Measurements from ENCODE around the gene ZBTB7A.

ZBTB7A gene

DNA sequence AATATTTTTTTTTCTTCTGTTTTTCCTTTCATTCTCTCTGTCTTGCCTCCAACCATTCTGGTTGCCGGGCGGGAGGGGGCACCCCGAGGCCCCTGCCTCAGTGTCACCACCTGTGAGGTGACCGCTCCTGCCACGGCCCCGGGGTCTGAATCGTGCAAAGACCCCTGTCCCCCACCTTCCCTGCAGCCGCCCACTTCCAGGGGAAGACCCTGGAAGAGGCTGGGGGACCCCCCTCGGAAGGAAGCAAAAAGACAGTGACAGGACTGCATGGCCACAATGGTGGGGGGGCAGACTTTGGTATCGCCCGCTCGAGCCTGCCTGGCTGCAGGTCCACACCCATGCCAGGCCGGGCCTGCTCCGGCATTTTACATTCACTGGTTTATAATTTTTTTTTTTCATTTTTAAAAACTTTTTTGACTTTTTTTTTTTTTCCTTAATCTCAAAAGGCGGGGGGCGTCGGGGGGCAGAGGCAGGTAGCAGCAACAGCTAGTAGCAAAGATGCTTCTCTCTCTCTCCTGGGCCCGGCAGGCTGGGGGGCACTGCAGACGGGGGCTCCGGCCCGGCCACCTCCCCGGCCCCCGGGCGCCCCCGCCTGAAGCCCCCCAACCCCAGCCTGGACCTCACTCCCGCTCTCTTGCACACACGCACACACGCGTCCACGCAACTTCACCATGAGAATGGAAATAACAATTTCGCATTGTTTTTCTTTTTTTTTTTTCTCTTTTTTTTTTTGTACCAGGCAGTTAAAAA lies 22.6 kb downstream of the ZBTB7A start:
- H2AK5ac ChIP-seq (ENCODE audit: low read length, severe bottlenecking) = no peak overlapping the region
- H3K4me2 ChIP-seq (ENCODE audit: low read length, poor library complexity, severe bottlenecking) = no peak overlapping the region
- no peak overlapping the region for H2BK120ac ChIP-seq (ENCODE audit: low read depth, low read length)
- H3K23ac ChIP-seq (ENCODE audit: low read length in 2 of 2) = no peak overlapping the region
- no peak overlapping the region for H3K9ac ChIP-seq (ENCODE audit: low read length)
- peaks cover 17% of the 10 kb centered on the region for H3K4me1 ChIP-seq (ENCODE audit: control insufficient read depth, insufficient read depth, low read depth, low read length)
- no peak overlapping the region for H2AFZ ChIP-seq (ENCODE audit: low read depth, low read length)
- peaks cover 41 to 71% of the 10 kb centered on the region in 2 experiments for H3K36me3 ChIP-seq (ENCODE audit: control insufficient read depth in 1 of 2, insufficient read depth in 2 of 2, low read depth in 1 of 2, low read length in 2 of 2)
- no peaks in the 10 kb centered on the region for H3K9me3 ChIP-seq (ENCODE audit: control insufficient read depth, low read length)
- DNase-seq = no peak
- H2BK12ac ChIP-seq (ENCODE audit: low read length in 2 of 2) = no peak overlapping the region
- no peaks in the 10 kb centered on the region for H3K27me3 ChIP-seq (ENCODE audit: control insufficient read depth in 1 of 2, insufficient read depth in 1 of 2, low read length in 2 of 2)
- no peak overlapping the region for H3K27ac ChIP-seq (ENCODE audit: low read length, poor library complexity, severe bottlenecking)
- H3K14ac ChIP-seq (ENCODE audit: low read length in 2 of 2) = no peak overlapping the region
- H3K18ac ChIP-seq (ENCODE audit: low read depth in 1 of 2, low read length in 2 of 2) = no peak overlapping the region
- H4K8ac ChIP-seq (ENCODE audit: low read length) = no peak overlapping the region
- no peak overlapping the region for H2BK5ac ChIP-seq (ENCODE audit: low read depth, low read length, poor library complexity, severe bottlenecking)
- no peak overlapping the region for H2BK15ac ChIP-seq (ENCODE audit: low read depth, poor library complexity, severe bottlenecking)
- no peak overlapping the region for H3K4me3 ChIP-seq (ENCODE audit: insufficient read depth in 1 of 2, low read depth in 1 of 2, low read length in 2 of 2)
- no peak overlapping the region for H4K91ac ChIP-seq (ENCODE audit: low read length)
- WGBS = 96% methylated on average over 22 of the region's 31 CpGs
- H3K79me1 ChIP-seq (replicated peaks; ENCODE audit: low read length, poor library complexity, severe bottlenecking) = peaks cover 20% of the 10 kb centered on the region
- H3K4ac ChIP-seq (ENCODE audit: low read depth in 1 of 2, low read length in 2 of 2) = no peak overlapping the region

DNA sequence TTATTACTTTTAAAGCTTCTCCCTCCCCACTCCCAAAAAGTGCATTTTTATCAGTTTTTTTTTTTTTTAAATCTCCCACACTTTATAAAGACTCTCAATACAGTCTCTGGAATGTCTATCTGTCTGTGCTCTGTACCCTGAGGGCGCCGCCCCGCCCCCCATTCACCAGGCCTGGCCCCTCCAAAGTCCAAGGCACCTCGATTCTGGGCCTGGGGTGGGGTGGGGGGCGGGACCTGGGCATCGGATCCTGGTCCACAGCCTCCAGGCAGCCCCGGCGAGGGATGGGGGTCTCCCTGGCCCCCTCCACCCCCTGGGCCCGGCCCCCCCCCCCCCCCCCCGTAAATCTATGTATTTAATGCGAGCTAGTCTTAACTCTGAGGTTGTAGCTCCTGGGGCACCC lies 23.3 kb downstream of the ZBTB7A start:
- peaks cover 41 to 71% of the 10 kb centered on the region in 2 experiments for H3K36me3 ChIP-seq (ENCODE audit: control insufficient read depth in 1 of 2, insufficient read depth in 2 of 2, low read depth in 1 of 2, low read length in 2 of 2)
- no peak overlapping the region for H3K4me3 ChIP-seq (ENCODE audit: insufficient read depth in 1 of 2, low read depth in 1 of 2, low read length in 2 of 2)
- H2BK12ac ChIP-seq (ENCODE audit: low read length in 2 of 2) = no peak overlapping the region
- H3K18ac ChIP-seq (ENCODE audit: low read depth in 1 of 2, low read length in 2 of 2) = no peak overlapping the region
- H3K4me1 ChIP-seq (ENCODE audit: control insufficient read depth, insufficient read depth, low read depth, low read length) = peaks cover 17% of the 10 kb centered on the region
- H3K4me2 ChIP-seq (ENCODE audit: low read length, poor library complexity, severe bottlenecking) = no peak overlapping the region
- DNase-seq = no peak
- no peak overlapping the region for H3K23ac ChIP-seq (ENCODE audit: low read length in 2 of 2)
- H3K9ac ChIP-seq (ENCODE audit: low read length) = no peak overlapping the region
- no peak overlapping the region for H2AK5ac ChIP-seq (ENCODE audit: low read length, severe bottlenecking)
- no peaks in the 10 kb centered on the region for H3K9me3 ChIP-seq (ENCODE audit: control insufficient read depth, low read length)
- no peak overlapping the region for H2BK5ac ChIP-seq (ENCODE audit: low read depth, low read length, poor library complexity, severe bottlenecking)
- H4K91ac ChIP-seq (ENCODE audit: low read length) = no peak overlapping the region
- H3K14ac ChIP-seq (ENCODE audit: low read length in 2 of 2) = no peak overlapping the region
- no peak overlapping the region for H2BK15ac ChIP-seq (ENCODE audit: low read depth, poor library complexity, severe bottlenecking)
- H3K27me3 ChIP-seq (ENCODE audit: control insufficient read depth in 1 of 2, insufficient read depth in 1 of 2, low read length in 2 of 2) = no peaks in the 10 kb centered on the region
- 91% methylated on average over 4 of the region's 11 CpGs for WGBS
- no peak overlapping the region for H2AFZ ChIP-seq (ENCODE audit: low read depth, low read length)
- H2BK120ac ChIP-seq (ENCODE audit: low read depth, low read length) = no peak overlapping the region
- no peak overlapping the region for H3K4ac ChIP-seq (ENCODE audit: low read depth in 1 of 2, low read length in 2 of 2)
- H4K8ac ChIP-seq (ENCODE audit: low read length) = no peak overlapping the region
- H3K79me1 ChIP-seq (replicated peaks; ENCODE audit: low read length, poor library complexity, severe bottlenecking) = peaks cover 28% of the 10 kb centered on the region
- H3K27ac ChIP-seq (ENCODE audit: low read length, poor library complexity, severe bottlenecking) = no peak overlapping the region

DNA sequence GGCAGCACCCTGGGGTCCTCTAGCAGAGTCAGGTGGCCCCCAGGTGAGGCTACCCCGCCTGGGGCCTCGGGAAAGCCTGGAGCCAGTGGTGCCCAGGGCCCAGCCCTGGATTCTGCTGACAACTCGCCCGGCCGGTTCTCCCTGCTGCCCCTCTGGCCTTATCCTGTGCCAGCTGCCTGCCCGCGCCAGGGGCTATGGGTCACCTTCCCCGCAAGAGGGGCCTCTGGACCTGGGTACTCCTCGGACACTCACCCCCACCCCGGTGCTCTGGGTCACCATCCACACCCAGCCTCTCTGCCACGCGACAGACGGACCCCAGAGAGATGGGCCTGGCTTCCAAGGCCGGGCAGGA lies 24.0 kb downstream of the ZBTB7A start:
- Histone ChIP-seq H3K4me1 (ENCODE audit: control insufficient read depth, insufficient read depth, low read depth, low read length) (peaks cover 15% of the 10 kb centered on the region), H3K23ac (ENCODE audit: low read length in 2 of 2) (no peak overlapping the region), H4K8ac (ENCODE audit: low read length) (peak overlapping the region; percentile 83), H3K79me1 (replicated peaks; ENCODE audit: low read length, poor library complexity, severe bottlenecking) (peaks cover 29% of the 10 kb centered on the region), H2BK120ac (ENCODE audit: low read depth, low read length) (no peak overlapping the region), H3K4me3 (ENCODE audit: insufficient read depth in 1 of 2, low read depth in 1 of 2, low read length in 2 of 2) (no peak overlapping the region), H4K91ac (ENCODE audit: low read length) (peak overlapping the region; percentile 32), H2BK5ac (ENCODE audit: low read depth, low read length, poor library complexity, severe bottlenecking) (no peak overlapping the region), H2BK12ac (ENCODE audit: low read length in 2 of 2) (no peak overlapping the region), H2AFZ (ENCODE audit: low read depth, low read length) (no peak overlapping the region), H2AK5ac (ENCODE audit: low read length, severe bottlenecking) (no peak overlapping the region), H3K36me3 (ENCODE audit: control insufficient read depth in 1 of 2, insufficient read depth in 2 of 2, low read depth in 1 of 2, low read length in 2 of 2) (peaks cover 37 to 70% of the 10 kb centered on the region in 2 experiments), H3K4ac (ENCODE audit: low read depth in 1 of 2, low read length in 2 of 2) (no peak overlapping the region), H3K9me3 (ENCODE audit: control insufficient read depth, low read length) (no peaks in the 10 kb centered on the region), H3K9ac (ENCODE audit: low read length) (no peak overlapping the region), H3K14ac (ENCODE audit: low read length in 2 of 2) (no peak overlapping the region), H2BK15ac (ENCODE audit: low read depth, poor library complexity, severe bottlenecking) (peak overlapping the region; percentile 3), H3K4me2 (ENCODE audit: low read length, poor library complexity, severe bottlenecking) (no peak overlapping the region), H3K27me3 (ENCODE audit: control insufficient read depth in 1 of 2, insufficient read depth in 1 of 2, low read length in 2 of 2) (no peaks in the 10 kb centered on the region), H3K18ac (ENCODE audit: low read depth in 1 of 2, low read length in 2 of 2) (no peak overlapping the region), H3K27ac (ENCODE audit: low read length, poor library complexity, severe bottlenecking) (no peak overlapping the region)
- no peak for DNase-seq
- WGBS = 90% methylated on average over 14 of the region's 14 CpGs

DNA sequence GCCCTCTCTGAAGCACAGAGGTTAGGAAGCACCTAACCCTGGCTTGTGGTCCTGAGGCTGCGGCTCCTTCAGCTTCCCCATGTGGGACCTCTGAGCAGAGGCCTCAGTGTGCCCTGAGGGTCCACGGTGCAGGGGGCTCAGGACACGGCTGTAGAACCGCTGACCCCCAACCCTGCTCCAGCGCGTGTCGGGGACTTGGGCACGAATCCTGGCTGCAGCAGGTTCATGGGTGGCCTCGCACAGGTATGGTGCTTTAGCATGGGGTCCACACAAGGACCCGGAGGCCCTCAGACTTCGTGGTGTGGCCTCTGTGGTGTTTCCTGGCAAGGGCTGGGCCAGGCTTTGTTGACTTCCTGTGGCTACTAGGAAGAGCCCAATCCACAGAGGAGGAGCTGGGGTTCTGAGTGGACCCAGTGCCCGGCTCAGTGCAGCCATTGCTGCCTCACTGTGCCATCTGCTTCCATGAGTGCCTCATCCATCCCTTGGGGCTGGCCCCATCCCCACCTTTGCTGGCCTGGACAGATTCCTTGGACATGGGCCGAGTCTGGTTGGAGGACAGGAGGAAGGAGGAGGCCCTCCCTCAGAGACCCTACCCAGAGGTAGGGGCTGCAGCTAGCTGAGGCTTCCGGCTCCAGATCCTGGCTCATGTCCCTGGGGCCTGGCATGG lies 24.5 kb downstream of the ZBTB7A start:
- H3K18ac ChIP-seq (ENCODE audit: low read depth in 1 of 2, low read length in 2 of 2) = no peak overlapping the region

More for the DNA sequence above, 24.5 kb downstream of the ZBTB7A start:
- no peak overlapping the region for H3K4me3 ChIP-seq (ENCODE audit: insufficient read depth in 1 of 2, low read depth in 1 of 2, low read length in 2 of 2)
- H2BK12ac ChIP-seq (ENCODE audit: low read length in 2 of 2) = no peak overlapping the region
- H3K4me2 ChIP-seq (ENCODE audit: low read length, poor library complexity, severe bottlenecking) = no peak overlapping the region
- no peak overlapping the region for H2AK5ac ChIP-seq (ENCODE audit: low read length, severe bottlenecking)
- no peak overlapping the region for H4K91ac ChIP-seq (ENCODE audit: low read length)
- no peak overlapping the region for H2BK120ac ChIP-seq (ENCODE audit: low read depth, low read length)
- no peak overlapping the region for H3K14ac ChIP-seq (ENCODE audit: low read length in 2 of 2)
- no peak overlapping the region for H3K23ac ChIP-seq (ENCODE audit: low read length in 2 of 2)
- H3K36me3 ChIP-seq (ENCODE audit: control insufficient read depth in 1 of 2, insufficient read depth in 2 of 2, low read depth in 1 of 2, low read length in 2 of 2) = peaks cover 42 to 70% of the 10 kb centered on the region in 2 experiments
- H3K27ac ChIP-seq (ENCODE audit: low read length, poor library complexity, severe bottlenecking) = no peak overlapping the region
- H3K27me3 ChIP-seq (ENCODE audit: control insufficient read depth in 1 of 2, insufficient read depth in 1 of 2, low read length in 2 of 2) = no peaks in the 10 kb centered on the region
- H3K4ac ChIP-seq (ENCODE audit: low read depth in 1 of 2, low read length in 2 of 2) = no peak overlapping the region
- WGBS = 94% methylated on average over 14 of the region's 14 CpGs
- peaks cover 15% of the 10 kb centered on the region for H3K4me1 ChIP-seq (ENCODE audit: control insufficient read depth, insufficient read depth, low read depth, low read length)
- H3K9ac ChIP-seq (ENCODE audit: low read length) = no peak overlapping the region
- H2BK5ac ChIP-seq (ENCODE audit: low read depth, low read length, poor library complexity, severe bottlenecking) = no peak overlapping the region
- no peak overlapping the region for H4K8ac ChIP-seq (ENCODE audit: low read length)
- H3K79me1 ChIP-seq (replicated peaks; ENCODE audit: low read length, poor library complexity, severe bottlenecking) = peaks cover 34% of the 10 kb centered on the region
- no peak overlapping the region for H2AFZ ChIP-seq (ENCODE audit: low read depth, low read length)
- no peaks in the 10 kb centered on the region for H3K9me3 ChIP-seq (ENCODE audit: control insufficient read depth, low read length)
- peak overlapping the region; percentile 3 for H2BK15ac ChIP-seq (ENCODE audit: low read depth, poor library complexity, severe bottlenecking)
- no peak for DNase-seq

All from mesenchymal stem cell (in vitro differentiated cells and primary cell).